Heart left ventricle (tissue), 13 donors: ENCODE measurements around the gene TAF1B.

Experiments used
- POLR2A ChIP-seq, 2 donors: fragments of 450-650 bp; IDR thresholded peaks; one replicate each; pipeline ENCODE4 v1.6.1; 2017; ENCODE audit warnings: antibody characterized with exemption in 2 of 2, mild to moderate bottlenecking in 2 of 2, moderate library complexity in 2 of 2
- TF ChIP-seq, protein P1 (sequence below), 12 donors: fragments of 200-600 bp; sonication (generic) in 4 of 12; IDR thresholded peaks; one replicate each; pipeline versions ENCODE4 v1.5.0 to v1.8.0; 2018 to 2022; ENCODE audit warnings: antibody characterized with exemption in 12 of 12, mild to moderate bottlenecking in 5 of 12
- donor health status: ischemic (EF 13 %, LVEDD 7.1; RV severe dilation, severe dysfunction).
- donor health status: DM: no; HTN: yes; CAD: no.
- donor health status: DM: no; HTN: no; CAD: no.
- donor health status: ischemic (EF 25% LVEDD 6.9; RV normal size, moderate dysfunction).
- donor health status: ischemic (EF 25% LVEDD 5.7; RV mildly dilated, moderate dysfunction).
- donor health status: ischemic (EF 35%, LVEDD 5.7; RV mildly dilated, moderate dysfunction).
- donor health status: nonischemic (EF 11% LVEDD 7.7; RV severe dilation, severe dysfunction).
- donor health status: DM: yes; HTN: yes; CAD: no.
- donor health status: PGD.
- donor health status: ischemic (EF 29% LVEDD 5.4; RV normal size, mild dysfunction).
- donor health status: nonischemic (EF 23%, LVEDD 6.1; RV moderate dilation, normal function).

GRCh38 chr2:9909106-9909505 lies 65.8 kb downstream of the TAF1B start:
- TF ChIP-seq, protein P1, sequence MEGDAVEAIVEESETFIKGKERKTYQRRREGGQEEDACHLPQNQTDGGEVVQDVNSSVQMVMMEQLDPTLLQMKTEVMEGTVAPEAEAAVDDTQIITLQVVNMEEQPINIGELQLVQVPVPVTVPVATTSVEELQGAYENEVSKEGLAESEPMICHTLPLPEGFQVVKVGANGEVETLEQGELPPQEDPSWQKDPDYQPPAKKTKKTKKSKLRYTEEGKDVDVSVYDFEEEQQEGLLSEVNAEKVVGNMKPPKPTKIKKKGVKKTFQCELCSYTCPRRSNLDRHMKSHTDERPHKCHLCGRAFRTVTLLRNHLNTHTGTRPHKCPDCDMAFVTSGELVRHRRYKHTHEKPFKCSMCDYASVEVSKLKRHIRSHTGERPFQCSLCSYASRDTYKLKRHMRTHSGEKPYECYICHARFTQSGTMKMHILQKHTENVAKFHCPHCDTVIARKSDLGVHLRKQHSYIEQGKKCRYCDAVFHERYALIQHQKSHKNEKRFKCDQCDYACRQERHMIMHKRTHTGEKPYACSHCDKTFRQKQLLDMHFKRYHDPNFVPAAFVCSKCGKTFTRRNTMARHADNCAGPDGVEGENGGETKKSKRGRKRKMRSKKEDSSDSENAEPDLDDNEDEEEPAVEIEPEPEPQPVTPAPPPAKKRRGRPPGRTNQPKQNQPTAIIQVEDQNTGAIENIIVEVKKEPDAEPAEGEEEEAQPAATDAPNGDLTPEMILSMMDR (IDR thresholded peaks at IDR 0.05) = no peak
- TF ChIP-seq POLR2A (IDR thresholded peaks at IDR 0.05) = no peak
